Activated CD4-positive, alpha-beta T cell treated with anti-CD3 and anti-CD28 coated beads for 1 hour (primary cell): Measurements from ENCODE around the gene POF1B.

Source experiments
- DNase-seq: peaks from one replicate; pipeline ENCODE4 v3.0.0-alpha.2; 2020

The POF1B gene

GRCh38 chrX:85243155-85243554 is 136.3 kb downstream of the POF1B start:
- DNase-seq: no peak
